K562 (cell line): Measurements from ENCODE around the gene MYL9. TPM values are rescaled to one million over a fixed set of nuclear protein-coding genes. Genes with fewer than 3 reads are reported as not detected.

Experiments
- ATAC-seq: fragments of 200-7000 bp; cut with Tn5 transposase; 3 replicates; pipeline ENCODE4 v1.9.1; 2020; ENCODE audit warnings: moderate library complexity
- BruUV-seq: library from RNA; stranded (reverse); fragments of 400-500 nt; replicated peaks from 2 replicates; lab custom pipeline; 2021; lab: Mats Ljungman, UMichigan
- CTCF ChIA-PET: fragments of 300-600 bp; formaldehyde crosslinking; extraction: SDS; loops from one replicate; lab custom pipeline; 2021; ENCODE audit warnings: low intra/inter-chr PET ratio; lab: Yijun Ruan, JAX
- POLR2A ChIA-PET: fragments of 300-600, 350-650 bp; sonication (Branson Sonifier 250); formaldehyde crosslinking; extraction: SDS; loops from one replicate; lab custom pipeline; 2021; ENCODE audit warnings: antibody characterized with exemption, inconsistent platforms; lab: Yijun Ruan, JAX
- DNase-seq, 4 experiments: peaks; one replicate each; pipeline versions ENCODE4 v3.0.0 to v3.0.0-alpha.2; 2011 to 2018; ENCODE audit warnings: low spot score in 3 of 4, mixed read lengths in 3 of 4; ENCODE audit errors: extremely low read depth in 1 of 4
- FAIRE-seq: peaks from 2 replicates; lab custom pipeline; 2011; peaks lifted over from hg19 to GRCh38; lab: Jason Lieb, UNC
- H2AFZ ChIP-seq: 2 replicates; pipeline ENCODE4 v1.6.0; 2011; ENCODE audit warnings: low read depth, low read length, control low read depth, inconsistent platforms
- H3K27ac ChIP-seq: fragments of 200-600 bp; 3 replicates; pipeline ENCODE4 v1.8.0; 2011; ENCODE audit warnings: low read depth, mild to moderate bottlenecking, control low read depth, inconsistent platforms, low read length, moderate library complexity, mixed read lengths; ENCODE audit errors: extremely low read depth
- H3K27me3 ChIP-seq, 2 experiments: fragments of 300-600 bp in 1 of 2; 2 replicates in 1 of 2; 3 replicates in 1 of 2; pipeline versions ENCODE4 v1.6.0 to v1.8.0; 2011; ENCODE audit warnings: inconsistent platforms in 2 of 2, low read length in 2 of 2, mild to moderate bottlenecking in 1 of 2, mixed read lengths in 1 of 2, moderate library complexity in 1 of 2; ENCODE audit not compliant: control insufficient read depth in 2 of 2, insufficient read depth in 2 of 2
- H3K36me3 ChIP-seq: fragments of 300-600 bp; 3 replicates; pipeline ENCODE4 v1.8.0; 2011; ENCODE audit warnings: mild to moderate bottlenecking, low read length, inconsistent platforms; ENCODE audit not compliant: control insufficient read depth, insufficient read depth
- H3K4me1 ChIP-seq, 2 experiments: fragments of 200-600 bp in 1 of 2; replicated peaks in 1 of 2; 2 replicates in 1 of 2; 3 replicates in 1 of 2; pipeline versions ENCODE4 v1.5.1 to v1.8.0; 2011; ENCODE audit warnings: inconsistent platforms in 2 of 2, low read length in 2 of 2, mild to moderate bottlenecking in 1 of 2, mixed read lengths in 1 of 2, moderate library complexity in 1 of 2; ENCODE audit not compliant: control insufficient read depth in 2 of 2, insufficient read depth in 2 of 2
- H3K4me2 ChIP-seq: 2 replicates; pipeline ENCODE4 v1.6.1; 2011; ENCODE audit warnings: low read length, control low read depth, inconsistent platforms, mixed read lengths; ENCODE audit not compliant: insufficient read depth
- H3K4me3 ChIP-seq: fragments of 200-600 bp; sonication (generic), shearing (Covaris generic); 2 replicates; pipeline ENCODE4 v1.5.1; 2016; ENCODE audit warnings: control low read depth, inconsistent platforms
- H3K79me2 ChIP-seq: fragments of 200-600 bp; 3 replicates; pipeline ENCODE4 v1.8.0; 2011; ENCODE audit warnings: low read length, inconsistent platforms; ENCODE audit not compliant: control insufficient read depth, insufficient read depth
- H3K9ac ChIP-seq, 2 experiments: 2 replicates each; pipeline versions ENCODE4 v1.6.0 to v1.6.1; 2011; ENCODE audit warnings: low read depth in 2 of 2, low read length in 2 of 2, control low read depth in 1 of 2, inconsistent platforms in 1 of 2, mild to moderate bottlenecking in 1 of 2, mixed read lengths in 1 of 2; ENCODE audit not compliant: insufficient read depth in 1 of 2
- H3K9me1 ChIP-seq: one replicate; pipeline ENCODE4 v1.6.0; 2011; ENCODE audit warnings: inconsistent platforms, mild to moderate bottlenecking, low read length, moderate library complexity; ENCODE audit not compliant: control insufficient read depth, insufficient read depth
- H3K9me3 ChIP-seq: replicated peaks from 2 replicates; pipeline ENCODE4 v1.5.1; 2011; ENCODE audit warnings: low read depth, low read length, inconsistent platforms; ENCODE audit not compliant: control insufficient read depth, insufficient read depth
- H4K20me1 ChIP-seq: replicated peaks from 2 replicates; pipeline ENCODE4 v1.6.1; 2011; ENCODE audit warnings: low read length, inconsistent platforms, mixed read lengths; ENCODE audit not compliant: control insufficient read depth, insufficient read depth
- CTCF ChIP-seq, 3 experiments: IDR thresholded peaks in 2 of 3; conservative IDR thresholded peaks in 1 of 3; 2 replicates each; pipeline ENCODE4 v1.5.1; 2011 to 2012; ENCODE audit warnings: low read length in 3 of 3, mild to moderate bottlenecking in 3 of 3, control low read depth in 2 of 3, improper control_type of control experiment in 1 of 3, inconsistent platforms in 1 of 3, low read depth in 1 of 3, mixed read lengths in 1 of 3, moderate library complexity in 1 of 3; ENCODE audit not compliant: insufficient read depth in 2 of 3
- GMEB1 ChIP-seq: fragments of 250-450 bp; sonication (Bioruptor Pico); IDR thresholded peaks from 2 replicates; pipeline ENCODE4 v1.4.0; 2020; ENCODE audit warnings: mild to moderate bottlenecking
- MTF1 ChIP-seq: fragments of 250-450 bp; sonication (Bioruptor Pico); IDR thresholded peaks from 2 replicates; pipeline ENCODE4 v1.9.0; 2021; ENCODE audit warnings: moderate library complexity, mild to moderate bottlenecking, inconsistent platforms, borderline replicate concordance
- MYC ChIP-seq, 2 experiments: fragments of 250-450 bp in 1 of 2; sonication (Bioruptor Pico) in 1 of 2; IDR thresholded peaks; 2 replicates each; pipeline versions ENCODE4 v1.5.1 to v1.6.1; 2012 to 2021; ENCODE audit warnings: low read depth in 2 of 2, borderline replicate concordance in 1 of 2, improper control_type of control experiment in 1 of 2, low read length in 1 of 2, mild to moderate bottlenecking in 1 of 2, moderate library complexity in 1 of 2
- PRDM10 ChIP-seq: fragments of 450-650 bp; IDR thresholded peaks from 2 replicates; pipeline ENCODE4 v1.6.1; 2018; ENCODE audit not compliant: partially characterized antibody
- SRSF7 ChIP-seq: fragments of 200-400 bp; formaldehyde crosslinking; optimal IDR thresholded peaks from 2 replicates; pipeline ENCODE3; 2017; ENCODE audit warnings: mild to moderate bottlenecking, low read depth, low read length
- SRSF9 ChIP-seq: fragments of 200-400 bp; formaldehyde crosslinking; IDR thresholded peaks from 2 replicates; pipeline ENCODE4 v1.6.1; 2017; ENCODE audit warnings: low read depth, low read length, borderline replicate concordance
- TCF7L2 ChIP-seq: fragments of 150-350 bp; IDR thresholded peaks from 2 replicates; pipeline ENCODE4 v1.6.1; 2016; ENCODE audit warnings: low read depth, mild to moderate bottlenecking, low read length, moderate library complexity
- TGIF2 ChIP-seq: sonication (generic); formaldehyde crosslinking; IDR thresholded peaks from 2 replicates; pipeline ENCODE4 v1.8.1; 2022; ENCODE audit warnings: mild to moderate bottlenecking, missing genetic modification reagents, moderate library complexity
- THRA ChIP-seq: fragments of 450-650 bp; IDR thresholded peaks from 2 replicates; pipeline ENCODE4 v1.6.1; 2017; ENCODE audit warnings: mild to moderate bottlenecking, moderate library complexity
- ZNF174 ChIP-seq: fragments of 250-450 bp; sonication (Bioruptor Pico); IDR thresholded peaks from 2 replicates; pipeline ENCODE4 v1.4.0; 2020; ENCODE audit warnings: mild to moderate bottlenecking
- ZNF766 ChIP-seq: fragments of 200-800 bp; sonication (Bioruptor generic); conservative IDR thresholded peaks from 2 replicates; pipeline ENCODE4 v1.6.1; 2016; ENCODE audit warnings: missing genetic modification characterization, missing compliant biosample characterization
- WGBS: fragments of 100-300 bp; shearing (Covaris generic); methylation state at CpG from one replicate; pipeline ENCODE4 v1.1.6; 2016; ENCODE audit warnings: low coverage, mixed read lengths; ENCODE audit not compliant: insufficient coverage; ENCODE audit errors: missing lambda C conversion rate; 5-methylcytosine and 5-hydroxymethylcytosine counted together
- in situ Hi-C: fragments of 300-500 bp; cut with MboI; formaldehyde crosslinking; loops from 4 replicates; pipeline ENCODE4 v1.15.0; 2018; ENCODE audit warnings: inconsistent platforms, mixed read lengths
- intact Hi-C: fragments of 100-400 bp; cut with micrococcal nuclease; formaldehyde crosslinking; loops from 2 replicates; pipeline ENCODE4 v1.14.2; 2022
- polyA plus RNA-seq, 8 experiments: library from polyadenylated mRNA; depleted of rRNA in 4 of 8; stranded (reverse) in 5 of 8; unstranded in 3 of 8; fragments of >200 nt; fragmentation: Nextera tagmentation in 2 of 8; fragmentation: Illumina TruSeq in 1 of 8; extraction: Ambion mirVana in 2 of 8; extraction: Trizol in 1 of 8; gene quantifications; 2 replicates each; pipeline versions ENCODE4 v1.2.1 to v1.2.3, GENCODE V29; 2011 to 2014; ENCODE audit warnings: inconsistent platforms in 1 of 8, missing spikeins in 1 of 8
- total RNA-seq, 7 experiments: library from RNA; depleted of rRNA in 6 of 7; stranded (reverse); fragments of >200 nt in 6 of 7; fragmentation: Illumina TruSeq in 2 of 7; extraction: Trizol in 2 of 7; gene quantifications; 2 replicates each; pipeline versions ENCODE4 v1.2.1 to v1.2.3, GENCODE V29; 2011 to 2021; ENCODE audit warnings: low replicate concordance in 1 of 7

MYL9 gene
- total and polyA plus RNA-seq, 9 of the 15 experiments (the other 6 are each of a cell fraction or from before 2014, with no cell fraction given): 0.11 to 3.2 (median 0.81) TPM; not detected in 1

- no peak for FAIRE-seq
- CTCF ChIA-PET: no interaction called here
These were observed 19.8 kb upstream of the MYL9 start for GRCh38 chr20:36521526-36521925.

More at GRCh38 chr20:36521526-36521925, 19.8 kb upstream of the MYL9 start:
- WGBS: 71% methylated on average over 1 of the region's 1 CpG
- Histone ChIP-seq H3K9me1 (no peaks in the 10 kb centered on the region), H2AFZ (no peak overlapping the region), H3K9me3 (no peaks in the 10 kb centered on the region), H4K20me1 (no peaks in the 10 kb centered on the region), H3K36me3 (peaks cover 25% of the 10 kb centered on the region; the same call in 2 of the 3 replicates), H3K4me2 (no peak overlapping the region), H3K4me1 (no peaks in the 10 kb centered on the region; a peak in 1 of 5 replicates), H3K27ac (no peak overlapping the region), H3K79me2 (no peaks in the 10 kb centered on the region), H3K27me3 (no peaks in the 10 kb centered on the region), H3K9ac (no peak overlapping the region), H3K4me3 (no peak overlapping the region)
- ATAC-seq (no peak), DNase-seq (no peak)
- in situ Hi-C loops: no loop called here
- no TSS peak for BruUV-seq
- no peak for TF ChIP-seq ZNF766 (CRISPR knock-in tag)
- no peak for TF ChIP-seq GMEB1 (CRISPR knock-in tag)
- TF ChIP-seq MTF1 (CRISPR knock-in tag): no peak
- no peak for TF ChIP-seq THRA
- TF ChIP-seq SRSF7: no peak
- TF ChIP-seq CTCF (IDR thresholded peaks at IDR 0.05 in 2 of 3, conservative IDR thresholded peaks at IDR 0.05 in 1 of 3; ENCODE audit: insufficient read depth in 2 of 3, low read depth in 1 of 3, low read length in 3 of 3): no peak
- TF ChIP-seq TCF7L2: no peak
- TF ChIP-seq ZNF174: no peak
- TF ChIP-seq TGIF2 (CRISPR knock-in tag): no peak
- TF ChIP-seq MYC (IDR thresholded peaks at IDR 0.05; ENCODE audit: low read depth, low read length): no peak
- no peak for TF ChIP-seq MYC (CRISPR knock-in tag; IDR thresholded peaks at IDR 0.05; ENCODE audit: borderline replicate concordance, low read depth)
- TF ChIP-seq PRDM10: no peak
- TF ChIP-seq SRSF9: no peak
- POLR2A ChIA-PET: interaction anchor here (0.6 kb wide), 1 partner anchor 41 kb away, joined by 3 read pairs; no protein-coding TSS in a partner anchor
- intact Hi-C loops: no loop called here
